Activated naive CD8-positive, alpha-beta T cell (primary cell): ENCODE measurements around the gene OTOP2.
"Not testable (repeated sequence)": the region's sequence is repeated elsewhere in the genome, so short reads cannot be mapped to it uniquely, and the experiment has no call there.

Experiments used
- H3K27ac Mint-ChIP-seq: one replicate; pipeline ENCODE4 v1.8.0; 2021; ENCODE audit warnings: mixed read lengths
- H3K27me3 Mint-ChIP-seq: one replicate; pipeline ENCODE4 v1.8.0; 2021; ENCODE audit warnings: mixed read lengths
- H3K36me3 Mint-ChIP-seq: one replicate; pipeline ENCODE4 v1.8.0; 2021; ENCODE audit warnings: mixed read lengths
- H3K4me1 Mint-ChIP-seq: one replicate; pipeline ENCODE4 v1.8.0; 2021; ENCODE audit warnings: low read depth, mixed read lengths
- H3K4me3 Mint-ChIP-seq: one replicate; pipeline ENCODE4 v1.8.0; 2021; ENCODE audit warnings: mild to moderate bottlenecking, mixed read lengths
- H3K9me3 Mint-ChIP-seq: one replicate; pipeline ENCODE4 v1.8.0; 2021; ENCODE audit warnings: low read depth, mixed read lengths

OTOP2 gene

GRCh38 chr17:74962622-74963394, 38.7 kb downstream of the OTOP2 start:
- H3K4me1 Mint-ChIP-seq: peaks cover 7% of the 10 kb centered on the region
- no peaks in the 10 kb centered on the region for H3K36me3 Mint-ChIP-seq
- no peaks in the 10 kb centered on the region for H3K9me3 Mint-ChIP-seq
- H3K27me3 Mint-ChIP-seq: no peaks in the 10 kb centered on the region
- no peak overlapping the region for H3K4me3 Mint-ChIP-seq
- no peak overlapping the region for H3K27ac Mint-ChIP-seq

GRCh38 chr17:74963656-74964055, 39.6 kb downstream of the OTOP2 start:
- Mint-ChIP-seq H3K36me3 (no peaks in the 10 kb centered on the region), H3K4me3 (no peak overlapping the region), H3K9me3 (no peaks in the 10 kb centered on the region), H3K4me1 (peaks cover 7% of the 10 kb centered on the region), H3K27ac (no peak overlapping the region), H3K27me3 (no peaks in the 10 kb centered on the region)

GRCh38 chr17:74964246-74964761, 40.2 kb downstream of the OTOP2 start:
- Mint-ChIP-seq H3K9me3 (no peaks in the 10 kb centered on the region), H3K27ac (no peak overlapping the region), H3K4me3 (no peak overlapping the region), H3K27me3 (no peaks in the 10 kb centered on the region), H3K4me1 (peaks cover 7% of the 10 kb centered on the region), H3K36me3 (no peaks in the 10 kb centered on the region)

GRCh38 chr17:74964988-74965622, 41.0 kb downstream of the OTOP2 start:
- Mint-ChIP-seq H3K27me3 (no peaks in the 10 kb centered on the region), H3K36me3 (no peaks in the 10 kb centered on the region), H3K4me3 (no peak overlapping the region), H3K9me3 (no peaks in the 10 kb centered on the region), H3K27ac (no peak overlapping the region), H3K4me1 (peaks cover 7% of the 10 kb centered on the region)

GRCh38 chr17:74968361-74968780, 44.3 kb downstream of the OTOP2 start:
- Mint-ChIP-seq H3K36me3 (no peaks in the 10 kb centered on the region), H3K4me3 (no peak overlapping the region), H3K27me3 (no peaks in the 10 kb centered on the region), H3K4me1 (peaks cover 9% of the 10 kb centered on the region), H3K27ac (no peak overlapping the region), H3K9me3 (no peaks in the 10 kb centered on the region)

GRCh38 chr17:74969501-74969900, 45.4 kb downstream of the OTOP2 start:
- H3K9me3 Mint-ChIP-seq, H3K4me1 Mint-ChIP-seq, H3K36me3 Mint-ChIP-seq, H3K27ac Mint-ChIP-seq, H3K27me3 Mint-ChIP-seq, H3K4me3 Mint-ChIP-seq: not testable (repeated sequence)

GRCh38 chr17:74970395-74970794, 46.3 kb downstream of the OTOP2 start:
- Mint-ChIP-seq H3K4me1 (peaks cover 9% of the 10 kb centered on the region), H3K36me3 (no peaks in the 10 kb centered on the region), H3K4me3 (peak overlapping the region; percentile 32), H3K9me3 (no peaks in the 10 kb centered on the region), H3K27me3 (no peaks in the 10 kb centered on the region), H3K27ac (no peak overlapping the region)

GRCh38 chr17:74971069-74971841, 47.2 kb downstream of the OTOP2 start:
- Mint-ChIP-seq H3K4me3 (peak overlapping the region; percentile 66), H3K27ac (no peak overlapping the region), H3K4me1 (peaks cover 9% of the 10 kb centered on the region), H3K9me3 (no peaks in the 10 kb centered on the region), H3K27me3 (no peaks in the 10 kb centered on the region), H3K36me3 (no peaks in the 10 kb centered on the region)

- H3K4me1 Mint-ChIP-seq: peaks cover 9% of the 10 kb centered on the region
- H3K4me3 Mint-ChIP-seq: peak overlapping the region; percentile 66
- H3K36me3 Mint-ChIP-seq: no peaks in the 10 kb centered on the region
- no peaks in the 10 kb centered on the region for H3K27me3 Mint-ChIP-seq
- H3K27ac Mint-ChIP-seq: no peak overlapping the region
- no peaks in the 10 kb centered on the region for H3K9me3 Mint-ChIP-seq
Observed at GRCh38 chr17:74971842-74972106, 47.7 kb downstream of the OTOP2 start.

GRCh38 chr17:74972107-74972972, 48.3 kb downstream of the OTOP2 start, which contains the start of gene HID1:
HID1 (minus strand) TSS chr17:74972759; CDS start chr17:74972656, 103 bp downstream.
- H3K27me3 Mint-ChIP-seq: no peaks in the 10 kb centered on the region
- H3K36me3 Mint-ChIP-seq: no peaks in the 10 kb centered on the region
- no peaks in the 10 kb centered on the region for H3K9me3 Mint-ChIP-seq
- peak within 1 kb of the TSS; percentile 91 for H3K4me3 Mint-ChIP-seq
- peak within 1 kb of the TSS; percentile 22 for H3K27ac Mint-ChIP-seq
- peaks cover 9% of the 10 kb centered on the region for H3K4me1 Mint-ChIP-seq

- H3K4me1 Mint-ChIP-seq: peaks cover 9% of the 10 kb centered on the region
- peak overlapping the region; percentile 91 for H3K4me3 Mint-ChIP-seq
- H3K27me3 Mint-ChIP-seq: no peaks in the 10 kb centered on the region
- no peaks in the 10 kb centered on the region for H3K9me3 Mint-ChIP-seq
- no peaks in the 10 kb centered on the region for H3K36me3 Mint-ChIP-seq
- peak overlapping the region; percentile 22 for H3K27ac Mint-ChIP-seq
Observed at GRCh38 chr17:74972973-74973328, 48.9 kb downstream of the OTOP2 start.

GRCh38 chr17:74975943-74976342, 51.9 kb downstream of the OTOP2 start:
- H3K4me3 Mint-ChIP-seq: no peak overlapping the region
- no peaks in the 10 kb centered on the region for H3K27me3 Mint-ChIP-seq
- H3K27ac Mint-ChIP-seq: no peak overlapping the region
- H3K4me1 Mint-ChIP-seq: peaks cover 12% of the 10 kb centered on the region
- H3K9me3 Mint-ChIP-seq: no peaks in the 10 kb centered on the region
- no peaks in the 10 kb centered on the region for H3K36me3 Mint-ChIP-seq

GRCh38 chr17:74977802-74978201, 53.7 kb downstream of the OTOP2 start:
- H3K27ac Mint-ChIP-seq: no peak overlapping the region
- peaks cover 16% of the 10 kb centered on the region for H3K4me1 Mint-ChIP-seq
- no peaks in the 10 kb centered on the region for H3K36me3 Mint-ChIP-seq
- H3K9me3 Mint-ChIP-seq: no peaks in the 10 kb centered on the region
- no peak overlapping the region for H3K4me3 Mint-ChIP-seq
- no peaks in the 10 kb centered on the region for H3K27me3 Mint-ChIP-seq

- Mint-ChIP-seq H3K27me3 (no peaks in the 10 kb centered on the region), H3K4me1 (peaks cover 11% of the 10 kb centered on the region), H3K27ac (no peak overlapping the region), H3K36me3 (no peaks in the 10 kb centered on the region), H3K9me3 (no peaks in the 10 kb centered on the region), H3K4me3 (no peak overlapping the region)
Observed at GRCh38 chr17:74978240-74978639, 54.2 kb downstream of the OTOP2 start.
